ENCODE measurements around the gene IFT27.

Gene IFT27

DNA sequence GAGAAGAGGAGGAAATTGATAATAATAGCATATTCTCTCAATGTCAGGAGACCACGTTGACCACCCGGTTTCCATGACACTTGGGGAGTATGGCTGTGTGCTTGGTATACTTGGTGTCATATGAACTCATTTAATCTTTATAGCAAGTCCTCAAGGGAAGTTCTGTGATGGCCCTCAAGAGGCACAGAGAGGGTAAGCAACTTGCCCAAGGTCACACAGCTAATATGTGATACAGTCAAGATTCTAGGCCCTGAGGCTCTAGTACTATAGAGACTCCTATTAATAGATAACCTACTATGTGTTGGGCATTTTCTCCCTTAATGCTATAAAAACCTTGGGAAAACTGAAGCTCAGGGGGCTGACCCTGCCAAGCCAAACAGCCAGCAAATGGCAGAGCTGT is 61.8 kb downstream of the IFT27 start:
- TF ChIP-seq ZFX (IDR thresholded peaks at IDR 0.05; ENCODE audit: borderline replicate concordance): no peak
- TF ChIP-seq, protein P1, sequence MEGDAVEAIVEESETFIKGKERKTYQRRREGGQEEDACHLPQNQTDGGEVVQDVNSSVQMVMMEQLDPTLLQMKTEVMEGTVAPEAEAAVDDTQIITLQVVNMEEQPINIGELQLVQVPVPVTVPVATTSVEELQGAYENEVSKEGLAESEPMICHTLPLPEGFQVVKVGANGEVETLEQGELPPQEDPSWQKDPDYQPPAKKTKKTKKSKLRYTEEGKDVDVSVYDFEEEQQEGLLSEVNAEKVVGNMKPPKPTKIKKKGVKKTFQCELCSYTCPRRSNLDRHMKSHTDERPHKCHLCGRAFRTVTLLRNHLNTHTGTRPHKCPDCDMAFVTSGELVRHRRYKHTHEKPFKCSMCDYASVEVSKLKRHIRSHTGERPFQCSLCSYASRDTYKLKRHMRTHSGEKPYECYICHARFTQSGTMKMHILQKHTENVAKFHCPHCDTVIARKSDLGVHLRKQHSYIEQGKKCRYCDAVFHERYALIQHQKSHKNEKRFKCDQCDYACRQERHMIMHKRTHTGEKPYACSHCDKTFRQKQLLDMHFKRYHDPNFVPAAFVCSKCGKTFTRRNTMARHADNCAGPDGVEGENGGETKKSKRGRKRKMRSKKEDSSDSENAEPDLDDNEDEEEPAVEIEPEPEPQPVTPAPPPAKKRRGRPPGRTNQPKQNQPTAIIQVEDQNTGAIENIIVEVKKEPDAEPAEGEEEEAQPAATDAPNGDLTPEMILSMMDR (IDR thresholded peaks at IDR 0.05): no peak
- H3K27ac ChIP-seq: no peak overlapping the region

- TF ChIP-seq ZFX (IDR thresholded peaks at IDR 0.05; ENCODE audit: borderline replicate concordance): no peak
- TF ChIP-seq, protein P1 (IDR thresholded peaks at IDR 0.05): no peak
- no peak overlapping the region for H3K27ac ChIP-seq
Observed at GRCh38 chr22:36713436-36713835, 62.5 kb downstream of the IFT27 start.
